ENCODE data around the gene RPL14. TPM values are rescaled to one million over a fixed set of nuclear protein-coding genes. Genes with fewer than 3 reads are reported as not detected.

Gene RPL14
- total and polyA plus RNA-seq, 2 of the 13 experiments (the other 11 are each of a cell fraction or from before 2014, with no cell fraction given) = 502 to 1,291 TPM

GRCh38 chr3:40407611-40408010 lies 49.5 kb upstream of the RPL14 start (continued):
- no peak for TF ChIP-seq ZFP36 (IDR thresholded peaks at IDR 0.05; ENCODE audit: borderline replicate concordance, low read depth, low read length, partially characterized antibody)
- no peak for TF ChIP-seq MAZ (IDR thresholded peaks at IDR 0.05; ENCODE audit: borderline replicate concordance, low read depth, low read length)
- no peak for TF ChIP-seq MAZ (CRISPR knock-in tag; IDR thresholded peaks at IDR 0.05; ENCODE audit: low read depth)
- no peak for TF ChIP-seq ZNF451 (CRISPR knock-in tag; IDR thresholded peaks at IDR 0.05)
- no peak for TF ChIP-seq ZNF142 (CRISPR knock-in tag; IDR thresholded peaks at IDR 0.05)
- no peak for TF ChIP-seq HINFP (CRISPR knock-in tag; IDR thresholded peaks at IDR 0.05; ENCODE audit: low read depth)
- TF ChIP-seq FOXP1 (IDR thresholded peaks at IDR 0.05) = no peak
- TF ChIP-seq FOXP1 (CRISPR knock-in tag; IDR thresholded peaks at IDR 0.05) = no peak
